ENCODE results near the gene CORO2B.

DNA sequence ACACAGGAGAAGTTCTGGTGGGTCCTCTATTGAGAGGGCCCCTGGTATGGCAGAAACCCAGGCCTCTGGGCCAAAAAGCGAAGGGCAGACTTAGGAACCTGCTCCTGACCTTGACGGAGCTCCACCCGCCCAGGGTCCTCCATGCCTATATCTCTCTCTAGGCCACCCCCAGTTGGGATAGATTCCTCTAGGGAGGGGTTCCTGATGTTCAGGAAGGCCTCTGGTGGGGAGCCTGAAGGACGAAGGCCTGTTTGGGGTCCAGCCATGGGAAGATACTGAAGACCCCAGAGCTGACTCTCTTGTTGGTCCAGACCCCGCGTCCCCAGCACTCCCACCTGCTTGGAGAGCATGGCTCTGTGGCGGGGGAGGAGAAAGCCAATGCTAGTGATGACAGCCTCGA, 104.2 kb downstream of the CORO2B start:
- TF ChIP-seq CTCF (conservative IDR thresholded peaks at IDR 0.05): no peak
- TF ChIP-seq EZH2 (IDR thresholded peaks at IDR 0.05; ENCODE audit: low read depth): no peak

Measured in PC-9 (cell line).